Cardiac septum (tissue), 1 donor: ENCODE results near the gene SH3PXD2A. TPM values are rescaled to one million over a fixed set of nuclear protein-coding genes. Genes with fewer than 3 reads are reported as not detected.

Experiments used
- DNase-seq: peaks from one replicate; pipeline ENCODE4 v3.0.0-alpha.2; 2020; ENCODE audit warnings: low spot score
- intact Hi-C: fragments of 100-400 bp; cut with DNase I; formaldehyde crosslinking; loops from one replicate; pipeline ENCODE4 v1.14.0; 2022
- total RNA-seq: library from RNA; stranded (reverse); fragmentation: NEBNext Ultra II Directional; extraction: Animal tissue kit (Norgen Biotek cat#: 25700); gene quantifications from one replicate; pipeline ENCODE4 v1.2.1, GENCODE V29; 2021
- donor health status: DM: no; HTN: no; CAD: no.

Gene SH3PXD2A
- total RNA-seq, 1 donor from 2014 or later = 45.0 TPM

- intact Hi-C loops = no loop called here
- DNase-seq = no peak
Measured at GRCh38 chr10:103838862-103839518, 16.4 kb downstream of the SH3PXD2A start.

- intact Hi-C loops = no loop called here
- DNase-seq = no peak
Measured at GRCh38 chr10:103838070-103838395, 17.3 kb downstream of the SH3PXD2A start.

GRCh38 chr10:103837370-103838069, 17.9 kb downstream of the SH3PXD2A start:
- intact Hi-C loops = no loop called here
- DNase-seq = peak; percentile 65

- intact Hi-C loops = no loop called here
- peak; percentile 35 for DNase-seq
Measured at GRCh38 chr10:103836861-103837260, 18.5 kb downstream of the SH3PXD2A start.

GRCh38 chr10:103836273-103836672, 19.1 kb downstream of the SH3PXD2A start:
- no peak for DNase-seq
- intact Hi-C loops = no loop called here

GRCh38 chr10:103835096-103836050, 20.0 kb downstream of the SH3PXD2A start:
- intact Hi-C loops = no loop called here
- DNase-seq = peak; percentile 83

GRCh38 chr10:103834436-103835095, 20.8 kb downstream of the SH3PXD2A start:
- intact Hi-C loops = no loop called here
- DNase-seq = no peak

- intact Hi-C loops = no loop called here
Measured at GRCh38 chr10:103833731-103834365, 21.5 kb downstream of the SH3PXD2A start.

GRCh38 chr10:103832806-103833205, 22.6 kb downstream of the SH3PXD2A start:
- DNase-seq = no peak
- intact Hi-C loops = no loop called here

More at GRCh38 chr10:103833731-103834365, 21.5 kb downstream of the SH3PXD2A start:
- no peak for DNase-seq

GRCh38 chr10:103829838-103830465, 25.4 kb downstream of the SH3PXD2A start:
- intact Hi-C loops = no loop called here
- DNase-seq = no peak

GRCh38 chr10:103829278-103829677, 26.1 kb downstream of the SH3PXD2A start:
- intact Hi-C loops = no loop called here
- no peak for DNase-seq

- no peak for DNase-seq
- intact Hi-C loops = no loop called here
Measured at GRCh38 chr10:103828587-103829197, 26.7 kb downstream of the SH3PXD2A start.

GRCh38 chr10:103828107-103828506, 27.3 kb downstream of the SH3PXD2A start:
- intact Hi-C loops = no loop called here
- DNase-seq = no peak

- intact Hi-C loops = no loop called here
- no peak for DNase-seq
Measured at GRCh38 chr10:103826885-103827284, 28.5 kb downstream of the SH3PXD2A start.

GRCh38 chr10:103824281-103824680, 31.1 kb downstream of the SH3PXD2A start:
- intact Hi-C loops = no loop called here
- no peak for DNase-seq

- no peak for DNase-seq
- intact Hi-C loops = no loop called here
Measured at GRCh38 chr10:103823706-103824272, 31.6 kb downstream of the SH3PXD2A start.

- DNase-seq = no peak
- intact Hi-C loops = no loop called here
Measured at GRCh38 chr10:103822800-103823199, 32.6 kb downstream of the SH3PXD2A start.

GRCh38 chr10:103822107-103822716, 33.2 kb downstream of the SH3PXD2A start:
- intact Hi-C loops = no loop called here
- DNase-seq = no peak
